ENCODE results near the gene NAP1L5.

NAP1L5 gene

GRCh38 chr4:88659055-88659889, 38.4 kb downstream of the NAP1L5 start:
- peak; percentile 69 for DNase-seq

- no peak for DNase-seq
These were observed 42.4 kb downstream of the NAP1L5 start for GRCh38 chr4:88655226-88655625.

DNA sequence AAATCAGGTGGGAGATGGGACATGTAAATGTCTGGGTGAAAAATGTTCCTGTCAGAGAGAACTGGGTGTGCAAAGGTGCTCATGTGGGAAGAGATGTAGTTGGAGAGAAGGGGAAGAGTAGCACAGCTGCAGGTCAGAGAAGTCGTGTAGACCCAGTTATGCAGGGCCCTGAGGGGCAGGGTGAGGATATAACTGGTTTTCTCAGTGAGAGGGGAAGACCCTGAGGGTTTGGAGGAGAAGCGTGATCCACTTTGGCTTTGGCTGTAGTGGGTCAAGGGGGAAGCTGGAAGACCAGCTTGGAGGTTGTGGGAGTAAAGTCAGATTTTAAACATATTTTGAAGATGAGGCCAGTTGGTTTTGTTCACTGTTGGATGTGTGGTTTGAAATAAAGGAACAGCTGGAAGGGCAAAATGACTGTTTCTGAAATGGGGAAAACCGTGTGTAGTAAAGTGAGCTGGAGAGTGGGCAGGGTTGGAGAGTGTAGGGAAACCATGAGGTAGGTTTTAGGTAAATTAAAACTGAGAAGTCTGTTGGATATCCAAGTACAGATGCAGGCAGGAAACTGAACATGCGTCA, 44.2 kb downstream of the NAP1L5 start:
- DNase-seq = no peak

- no peak for DNase-seq
These were observed 47.9 kb downstream of the NAP1L5 start for GRCh38 chr4:88649716-88650115.

DNA sequence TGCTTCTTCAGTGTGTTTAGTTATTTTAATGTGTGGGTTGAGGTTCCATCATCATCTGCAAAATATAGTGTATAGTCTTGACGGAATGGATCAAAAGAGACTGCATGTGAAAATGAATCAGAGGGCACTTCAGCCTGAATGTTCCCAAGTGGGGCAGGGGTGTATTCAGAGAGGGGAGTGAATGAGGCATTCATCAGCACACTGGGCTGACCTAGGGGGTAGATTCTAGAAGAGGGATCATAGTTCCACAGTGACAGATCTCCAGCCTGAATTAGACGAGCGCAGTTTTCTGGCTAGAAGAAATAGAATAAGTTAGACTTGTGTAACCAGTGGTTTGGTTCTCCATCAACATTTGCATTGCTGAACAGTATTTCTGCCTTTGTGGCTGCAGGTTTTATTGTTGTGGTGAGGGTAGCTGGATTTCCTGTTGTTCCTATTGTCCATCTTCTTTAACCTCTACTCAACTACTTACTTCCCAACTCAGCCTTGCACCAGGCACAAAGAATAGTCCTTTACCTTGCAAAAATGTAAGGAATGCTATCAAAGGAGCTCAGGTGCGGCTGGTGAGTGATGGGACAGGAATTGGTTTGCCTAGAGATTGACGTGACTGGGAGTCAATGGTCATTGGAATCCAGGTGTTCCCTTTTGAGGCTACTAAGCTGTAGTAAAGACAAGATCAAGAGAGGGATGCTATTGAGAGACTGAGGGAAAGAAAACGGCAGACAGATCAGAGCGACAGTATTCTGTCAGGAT, 50.9 kb downstream of the NAP1L5 start:
- no peak for DNase-seq

DNA sequence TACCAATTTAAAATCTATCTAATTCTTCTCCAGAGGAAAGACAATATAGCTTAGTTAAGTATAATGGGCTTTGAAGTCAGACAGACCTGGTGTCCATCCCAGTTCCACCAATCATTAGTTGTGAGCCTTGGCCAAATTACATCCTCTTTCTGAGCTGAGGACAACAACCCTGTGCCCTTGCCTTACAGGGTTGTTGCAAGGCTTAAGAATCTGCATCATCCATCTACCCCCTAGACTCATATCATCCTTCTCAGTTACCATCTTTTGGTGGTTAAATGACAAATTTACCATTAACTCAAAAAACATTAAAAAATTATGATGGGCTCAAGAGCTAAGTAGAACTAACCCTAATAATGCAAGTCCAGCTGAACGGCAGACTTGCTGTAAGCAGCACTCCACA, 51.6 kb downstream of the NAP1L5 start:
- DNase-seq = no peak
